Gastrocnemius medialis (tissue), 4 donors: ENCODE measurements around the gene LDB1. TPM values are rescaled to one million over a fixed set of nuclear protein-coding genes. Genes with fewer than 3 reads are reported as not detected.

Experiments
- ATAC-seq, 2 donors: fragments of 150-250 bp; one replicate each; pipeline ENCODE4 v1.9.1; 2016
- DNase-seq, 2 donors: peaks; one replicate each; pipeline ENCODE4 v3.0.0-alpha.2; 2019
- H3K27ac ChIP-seq, 4 donors: fragments of 200-600 bp; sonication (generic); 1 replicate in 1 of 4; 2 replicates in 3 of 4; pipeline ENCODE4 v1.5.1; 2016 to 2018; ENCODE audit warnings: mild to moderate bottlenecking in 2 of 4, moderate library complexity in 1 of 4
- H3K27me3 ChIP-seq, 3 donors: fragments of 200-600 bp; sonication (generic) in 2 of 3; 1 replicate in 1 of 3; 2 replicates in 2 of 3; pipeline versions ENCODE4 v1.5.1 to v1.6.0; 2016 to 2019; ENCODE audit warnings: mild to moderate bottlenecking in 1 of 3, moderate library complexity in 1 of 3
- H3K36me3 ChIP-seq, 2 donors: fragments of 200-600 bp; sonication (generic) in 1 of 2; one replicate each; pipeline ENCODE4 v1.5.1; 2017 to 2018
- H3K4me1 ChIP-seq, 2 donors: fragments of 200-600 bp; sonication (generic) in 1 of 2; one replicate each; pipeline ENCODE4 v1.5.1; 2016 to 2017; ENCODE audit warnings: mild to moderate bottlenecking in 2 of 2
- H3K4me3 ChIP-seq, 4 donors: fragments of 200-600 bp; sonication (generic) in 3 of 4; 1 replicate in 1 of 4; 2 replicates in 3 of 4; pipeline ENCODE4 v1.5.1; 2016 to 2019; ENCODE audit warnings: mild to moderate bottlenecking in 2 of 4
- H3K9me3 ChIP-seq, 3 donors: fragments of 200-600 bp; sonication (generic) in 2 of 3; 1 replicate in 1 of 3; 2 replicates in 2 of 3; pipeline ENCODE4 v1.5.1; 2016 to 2019
- CTCF ChIP-seq, 5 experiments: fragments of 450-650 bp in 3 of 5; fragments of 200-600 bp in 2 of 5; sonication (generic) in 2 of 5; IDR thresholded peaks in 4 of 5; conservative IDR thresholded peaks in 1 of 5; 1 replicate in 4 of 5; 2 replicates in 1 of 5; pipeline ENCODE4 v1.5.1; 2016 to 2019; ENCODE audit warnings: antibody characterized with exemption in 5 of 5, mild to moderate bottlenecking in 3 of 5, moderate library complexity in 3 of 5
- POLR2A ChIP-seq, 2 donors: fragments of 450-650 bp; IDR thresholded peaks; one replicate each; pipeline ENCODE4 v1.6.1; 2017; ENCODE audit warnings: antibody characterized with exemption in 2 of 2, mild to moderate bottlenecking in 2 of 2, moderate library complexity in 2 of 2
- in situ Hi-C, 4 donors: fragments of 200-750 bp; cut with MboI; loops; one replicate each; pipeline versions ENCODE4 v1.15.0 to v1.8.0; 2017; ENCODE audit warnings: low sequenced_read_pairs in 4 of 4
- intact Hi-C: fragments of 100-400 bp; cut with DNase I; formaldehyde crosslinking; loops from one replicate; pipeline ENCODE4 v1.15.1; 2023; ENCODE audit warnings: low total_unique reads
- total RNA-seq, 4 donors: library from RNA; depleted of rRNA; stranded (reverse); fragments of >200 nt; gene quantifications; one replicate each; pipeline versions ENCODE4 v1.1.0 to v1.2.3, GENCODE V29; 2016

Gene LDB1
- total RNA-seq, 4 donors from 2014 or later: 15.9 to 32.7 (median 28.6) TPM

DNA sequence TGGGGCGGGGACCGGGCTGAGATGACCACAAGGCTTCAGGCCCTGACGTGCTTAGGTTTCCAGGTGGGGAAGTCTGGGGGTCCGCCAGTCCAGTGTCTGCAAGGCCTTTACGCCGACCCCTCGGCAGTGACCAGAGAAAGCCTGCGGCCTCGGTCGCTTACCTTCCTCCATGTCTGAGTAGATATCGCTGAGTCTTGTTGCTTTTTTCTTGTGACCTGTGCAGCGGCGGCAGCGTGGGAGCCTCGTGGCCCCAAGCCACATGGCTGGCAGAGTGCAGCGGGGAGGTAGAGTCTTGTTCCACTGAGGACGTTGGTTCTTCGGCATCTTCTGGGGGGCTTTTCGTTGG is 32.4 kb upstream of the LDB1 start:
- in situ Hi-C loops: no loop called here
- ATAC-seq (peak; percentile 13 to 26), DNase-seq (peak in 1 of 2 donors; percentile 30)
- Histone ChIP-seq H3K27ac (peak overlapping the region; percentile 82 to 97 (median 94)), H3K27me3 (no peaks in the 10 kb centered on the region), H3K4me1 (peaks cover 12 to 16% of the 10 kb centered on the region in 2 donors), H3K36me3 (peaks cover 0 to 47% of the 10 kb centered on the region in 2 donors), H3K9me3 (no peaks in the 10 kb centered on the region), H3K4me3 (peak overlapping the region; percentile 75 to 99 (median 92))
- intact Hi-C loops: loop anchor here (1.0 kb wide), 5 partner anchors 19 to 350 kb away; partner anchors contain the start of genes ACTR1A, NFKB2, OGA and PPRC1
- TF ChIP-seq POLR2A (IDR thresholded peaks at IDR 0.05): no peak
- no peak for TF ChIP-seq CTCF (IDR thresholded peaks at IDR 0.05 in 4 of 5, conservative IDR thresholded peaks at IDR 0.05 in 1 of 5)

DNA sequence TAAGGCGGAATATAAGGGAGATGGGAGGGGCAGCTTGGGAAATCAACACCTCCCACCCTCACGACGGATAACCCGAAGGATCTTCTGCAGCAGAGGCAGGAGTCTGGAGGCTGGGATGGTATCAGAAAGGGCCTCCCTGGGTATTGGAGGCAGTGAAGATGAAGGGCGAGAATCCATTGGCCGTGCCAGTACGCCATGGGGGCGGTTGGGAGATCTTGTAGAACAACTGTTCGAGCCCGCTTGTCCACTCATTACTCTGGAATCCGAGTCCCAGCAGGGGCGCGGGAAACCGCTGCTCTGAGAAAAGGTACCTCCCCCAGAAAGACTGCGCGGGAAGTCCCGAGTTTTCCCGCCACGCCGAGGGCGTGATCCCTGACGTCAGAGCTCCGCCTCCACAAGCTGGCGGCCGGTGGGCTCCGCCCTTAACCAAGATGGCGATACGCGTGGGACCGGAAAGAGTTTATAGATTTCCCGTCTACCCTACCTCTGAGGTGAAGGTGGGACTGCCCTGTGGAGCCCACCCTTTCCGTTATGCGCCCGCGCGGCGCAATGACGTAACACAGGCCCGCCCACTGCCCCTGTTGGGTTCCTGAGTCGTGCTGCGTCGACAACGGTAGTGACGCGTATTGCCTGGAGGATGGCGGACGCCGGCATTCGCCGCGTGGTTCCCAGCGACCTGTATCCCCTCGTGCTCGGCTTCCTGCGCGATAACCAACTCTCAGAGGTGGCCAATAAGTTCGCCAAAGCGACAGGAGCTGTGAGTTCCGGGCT is 31.8 kb upstream of the LDB1 start, which contains the start of gene NOLC1:
Gene NOLC1, plus strand, starts transcription at position 616 of the 771 bp plus-strand sequence. Its CDS starts 22 bp downstream, at position 638.
- H3K4me3 ChIP-seq: peak within 1 kb of the TSS; percentile 75 to 99 (median 92)
- H3K27ac ChIP-seq: peak within 1 kb of the TSS; percentile 82 to 97 (median 94)
- H3K27me3 ChIP-seq: no peaks in the 10 kb centered on the region
- in situ Hi-C loops (no loop called here), intact Hi-C loops (loop anchor here (1.0 kb wide), 5 partner anchors 19 to 350 kb away; partner anchors contain the start of genes ACTR1A, NFKB2, OGA and PPRC1)
- ATAC-seq (peak; percentile 98 to 99), DNase-seq (peak; percentile 96 to 99)
- peaks cover 0 to 46% of the 10 kb centered on the region in 2 donors for H3K36me3 ChIP-seq
- peaks cover 12 to 16% of the 10 kb centered on the region in 2 donors for H3K4me1 ChIP-seq
- peak in 1 of 5 experiments; percentile 24 for TF ChIP-seq CTCF (IDR thresholded peaks at IDR 0.05 in 4 of 5, conservative IDR thresholded peaks at IDR 0.05 in 1 of 5)
- peak; percentile 84 to 90 for TF ChIP-seq POLR2A (IDR thresholded peaks at IDR 0.05)
- no peaks in the 10 kb centered on the region for H3K9me3 ChIP-seq

DNA sequence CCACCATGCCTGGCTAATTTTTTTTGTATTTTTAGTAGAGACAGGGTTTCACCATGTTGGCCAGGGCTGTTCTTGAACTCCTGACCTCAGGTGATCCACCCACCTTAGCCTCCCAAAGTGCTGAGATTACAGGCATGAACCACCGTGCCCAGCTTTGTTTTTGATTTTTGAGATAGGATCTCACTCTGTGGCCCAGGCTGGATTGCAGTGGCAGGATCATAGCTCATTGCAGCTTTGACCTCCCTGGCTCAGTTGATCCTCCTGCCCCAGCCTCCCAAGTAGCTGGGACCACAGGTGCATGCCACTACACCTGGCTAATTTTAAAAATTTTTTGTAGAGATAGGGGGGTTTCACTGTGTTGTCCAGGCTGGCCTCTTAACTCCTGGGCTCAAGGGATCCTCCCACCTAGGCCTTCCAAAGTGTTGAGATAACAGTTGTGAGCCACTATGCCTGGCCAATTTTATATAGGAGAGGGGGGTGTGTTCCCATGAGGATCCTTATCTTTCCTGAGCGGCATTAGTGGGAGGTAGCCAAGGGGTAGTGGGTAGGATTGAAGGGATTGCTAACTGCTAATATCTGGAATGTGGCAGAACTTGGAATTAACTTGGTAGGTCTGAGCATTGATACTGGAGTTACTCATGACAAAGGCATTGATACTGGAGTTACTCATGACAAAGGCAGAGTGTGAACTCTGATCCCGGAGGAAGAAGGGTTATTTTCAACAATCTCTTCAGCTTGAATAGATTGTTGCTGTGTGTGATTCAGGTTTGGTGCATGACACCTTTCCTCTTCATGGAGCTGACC is 31.0 kb upstream of the LDB1 start:
- intact Hi-C loops: no loop called here

GRCh38 chr10:102148275-102148674 is 28.1 kb upstream of the LDB1 start:
- TF ChIP-seq POLR2A (IDR thresholded peaks at IDR 0.05) (no peak), CTCF (IDR thresholded peaks at IDR 0.05 in 4 of 5, conservative IDR thresholded peaks at IDR 0.05 in 1 of 5) (no peak)
- Histone ChIP-seq H3K27me3 (no peaks in the 10 kb centered on the region), H3K4me1 (peaks cover 8% of the 10 kb centered on the region in 2 donors), H3K9me3 (no peaks in the 10 kb centered on the region), H3K36me3 (peaks cover 0 to 61% of the 10 kb centered on the region in 2 donors), H3K27ac (no peak overlapping the region), H3K4me3 (no peak overlapping the region)
- DNase-seq (no peak), ATAC-seq (no peak)
- in situ Hi-C loops (no loop called here), intact Hi-C loops (no loop called here)

More for the DNA sequence above, 31.0 kb upstream of the LDB1 start:
- H3K4me1 ChIP-seq: peaks cover 12 to 16% of the 10 kb centered on the region in 2 donors
- no peak for ATAC-seq
- peak overlapping the region; percentile 75 to 99 (median 92) for H3K4me3 ChIP-seq
- H3K27me3 ChIP-seq: no peaks in the 10 kb centered on the region
- no peaks in the 10 kb centered on the region for H3K9me3 ChIP-seq
- peak overlapping the region; percentile 82 to 97 (median 94) for H3K27ac ChIP-seq
- H3K36me3 ChIP-seq: peaks cover 0 to 48% of the 10 kb centered on the region in 2 donors
- no peak for DNase-seq
- TF ChIP-seq CTCF (IDR thresholded peaks at IDR 0.05 in 4 of 5, conservative IDR thresholded peaks at IDR 0.05 in 1 of 5): no peak
- TF ChIP-seq POLR2A (IDR thresholded peaks at IDR 0.05): no peak
- in situ Hi-C loops: no loop called here
